ENCODE measurements around the gene SLC38A11.
"Not testable (repeated sequence)": the region's sequence is repeated elsewhere in the genome, so short reads cannot be mapped to it uniquely, and the experiment has no call there.

Gene SLC38A11, protein sequence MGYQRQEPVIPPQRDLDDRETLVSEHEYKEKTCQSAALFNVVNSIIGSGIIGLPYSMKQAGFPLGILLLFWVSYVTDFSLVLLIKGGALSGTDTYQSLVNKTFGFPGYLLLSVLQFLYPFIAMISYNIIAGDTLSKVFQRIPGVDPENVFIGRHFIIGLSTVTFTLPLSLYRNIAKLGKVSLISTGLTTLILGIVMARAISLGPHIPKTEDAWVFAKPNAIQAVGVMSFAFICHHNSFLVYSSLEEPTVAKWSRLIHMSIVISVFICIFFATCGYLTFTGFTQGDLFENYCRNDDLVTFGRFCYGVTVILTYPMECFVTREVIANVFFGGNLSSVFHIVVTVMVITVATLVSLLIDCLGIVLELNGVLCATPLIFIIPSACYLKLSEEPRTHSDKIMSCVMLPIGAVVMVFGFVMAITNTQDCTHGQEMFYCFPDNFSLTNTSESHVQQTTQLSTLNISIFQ

DNA sequence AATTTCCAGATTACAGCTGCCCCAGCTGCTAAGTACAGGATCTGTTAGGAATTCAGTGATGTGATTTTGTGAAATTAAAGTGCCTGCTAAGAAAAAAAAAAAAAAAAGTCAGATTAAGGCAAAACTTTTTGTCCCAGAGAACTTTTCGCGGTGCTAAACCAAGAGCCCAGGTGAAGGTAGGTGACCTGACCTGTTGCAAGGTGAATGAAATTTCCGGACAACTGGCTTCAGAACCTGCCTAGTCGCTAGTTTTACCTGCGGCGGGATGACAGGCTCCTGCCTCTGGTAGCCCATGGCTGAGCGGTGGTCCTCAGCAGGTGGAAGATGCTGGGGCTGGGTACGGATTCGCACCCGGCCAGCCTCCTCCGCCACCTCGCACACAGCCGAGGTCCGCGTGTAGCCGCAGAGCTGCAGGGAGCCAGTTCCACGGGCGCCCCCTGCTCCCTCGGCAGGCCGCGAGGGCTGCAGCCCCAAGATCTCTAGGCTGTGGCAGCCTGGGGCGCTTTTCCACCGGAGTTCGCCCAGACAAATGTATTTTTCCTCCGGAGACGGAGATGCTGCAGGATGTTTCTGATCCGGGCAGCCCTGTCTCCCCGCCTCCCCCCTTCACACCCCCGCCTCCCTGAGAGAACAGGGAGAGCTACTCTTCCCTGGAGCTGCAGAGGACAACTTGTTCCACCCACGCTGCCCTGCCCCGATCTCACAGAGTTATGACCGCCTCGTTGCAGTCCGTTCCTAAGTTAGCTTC, at the start of gene SLC38A11:
SLC38A11 (minus strand) TSS at position 572 of the 748 bp plus-strand sequence; CDS start at position 294, 278 bp downstream.
- TF ChIP-seq ZFX (IDR thresholded peaks at IDR 0.05) (no peak), CTCF (conservative IDR thresholded peaks at IDR 0.05) (no peak)
- H3K27ac ChIP-seq, result no peak within 1 kb of the TSS

DNA sequence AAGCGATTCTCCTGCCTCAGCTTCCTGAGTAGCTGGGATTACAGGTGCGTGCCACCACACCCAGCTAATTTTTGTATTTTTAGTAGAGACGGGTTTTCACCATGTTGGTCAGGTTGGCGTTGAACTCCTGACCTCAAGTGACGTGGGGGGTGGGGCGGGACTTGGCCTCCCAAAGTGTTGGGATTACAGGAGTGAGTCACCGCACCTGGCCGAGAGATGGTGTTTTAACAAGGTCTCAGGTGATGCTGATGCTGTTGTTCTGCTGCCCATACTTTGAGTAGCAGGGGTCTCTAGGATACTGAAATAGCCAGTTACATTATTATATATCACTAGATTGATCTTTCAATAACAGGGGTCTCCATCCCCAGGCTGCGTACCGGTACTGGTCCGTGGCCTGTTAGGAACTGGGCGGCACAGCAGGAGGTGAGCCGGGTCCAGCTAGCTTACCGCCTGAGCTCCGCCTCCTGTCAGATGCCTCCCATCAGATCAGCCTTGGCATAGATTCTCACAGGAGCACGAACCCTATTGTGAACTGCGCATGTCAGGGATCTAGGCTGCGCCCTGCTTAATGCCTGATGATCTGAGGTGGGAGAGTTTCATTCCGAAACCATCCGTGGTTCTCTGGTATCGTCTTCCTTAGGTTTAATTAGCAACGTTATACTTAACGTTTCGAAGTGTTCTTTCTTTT, 48.3 kb upstream of the SLC38A11 start:
- TF ChIP-seq ZFX (IDR thresholded peaks at IDR 0.05) (no peak), CTCF (conservative IDR thresholded peaks at IDR 0.05) (no peak)
- no peak overlapping the region for H3K27ac ChIP-seq

GRCh38 chr2:165002638-165003037, 47.3 kb upstream of the SLC38A11 start:
- TF ChIP-seq CTCF (conservative IDR thresholded peaks at IDR 0.05), result no peak
- no peak for TF ChIP-seq ZFX (IDR thresholded peaks at IDR 0.05)
- H3K27ac ChIP-seq, result no peak overlapping the region

GRCh38 chr2:164994664-164995299, 39.5 kb upstream of the SLC38A11 start:
- peak overlapping the region; percentile 74 for H3K27ac ChIP-seq

DNA sequence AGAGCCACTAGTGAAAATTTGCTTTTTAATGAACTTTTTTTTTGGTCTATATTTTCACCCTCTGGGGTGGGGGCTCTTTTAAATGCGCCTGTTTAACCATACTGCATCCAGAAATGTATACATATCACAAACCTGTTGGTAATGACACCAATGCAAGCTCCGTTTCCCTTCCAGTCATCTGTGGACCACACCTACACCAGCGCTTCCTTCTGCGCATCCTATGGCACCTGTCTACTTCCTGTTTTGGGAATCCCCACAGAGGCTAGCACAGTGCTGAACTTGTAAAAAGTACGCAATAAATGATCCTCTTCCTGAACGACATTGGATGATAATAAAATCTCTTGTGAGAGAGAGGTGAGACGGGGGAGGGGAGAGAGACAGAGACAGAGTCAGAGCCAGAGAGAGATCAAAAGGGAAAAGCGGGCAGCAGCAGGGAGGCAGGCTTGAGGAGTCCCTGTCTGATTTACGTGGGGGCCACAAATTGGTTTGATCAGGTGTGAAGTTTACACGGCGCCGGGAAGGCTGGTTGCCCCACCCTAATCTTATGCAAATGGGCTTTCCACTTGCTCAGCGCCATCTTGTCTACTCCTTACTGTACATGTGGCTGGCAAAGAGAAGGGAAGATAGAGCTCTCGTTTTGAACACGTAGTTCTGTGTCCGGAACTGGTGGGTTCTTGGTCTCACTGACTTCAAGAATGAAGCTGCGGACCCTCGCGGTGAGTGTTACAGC, 38.1 kb upstream of the SLC38A11 start:
- TF ChIP-seq CTCF (conservative IDR thresholded peaks at IDR 0.05), result no peak
- H3K27ac ChIP-seq, result no peak overlapping the region

GRCh38 chr2:164992818-164993217, 37.5 kb upstream of the SLC38A11 start:
- H3K27ac ChIP-seq, result no peak overlapping the region
- no peak for TF ChIP-seq ZFX (IDR thresholded peaks at IDR 0.05)
- TF ChIP-seq CTCF (conservative IDR thresholded peaks at IDR 0.05), result peak; percentile 55

DNA sequence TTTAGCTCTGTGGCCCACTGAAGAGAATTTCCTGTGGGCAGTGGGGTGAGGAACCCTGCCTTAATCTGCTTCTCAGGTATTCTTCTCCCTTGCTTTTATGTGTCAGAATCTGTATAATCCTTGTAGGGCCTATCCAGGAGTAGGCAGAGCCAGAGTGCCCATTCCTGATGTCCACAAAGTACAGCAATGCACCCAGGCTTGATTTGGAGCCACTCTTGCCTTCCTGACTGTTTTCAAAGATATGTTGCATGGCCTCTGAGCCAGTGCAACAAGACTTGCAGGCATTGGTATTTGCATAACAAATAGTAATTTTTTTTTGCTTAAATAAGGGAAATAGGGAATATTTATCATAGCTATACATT, 36.7 kb upstream of the SLC38A11 start:
- not testable (repeated sequence) for H3K27ac ChIP-seq

DNA sequence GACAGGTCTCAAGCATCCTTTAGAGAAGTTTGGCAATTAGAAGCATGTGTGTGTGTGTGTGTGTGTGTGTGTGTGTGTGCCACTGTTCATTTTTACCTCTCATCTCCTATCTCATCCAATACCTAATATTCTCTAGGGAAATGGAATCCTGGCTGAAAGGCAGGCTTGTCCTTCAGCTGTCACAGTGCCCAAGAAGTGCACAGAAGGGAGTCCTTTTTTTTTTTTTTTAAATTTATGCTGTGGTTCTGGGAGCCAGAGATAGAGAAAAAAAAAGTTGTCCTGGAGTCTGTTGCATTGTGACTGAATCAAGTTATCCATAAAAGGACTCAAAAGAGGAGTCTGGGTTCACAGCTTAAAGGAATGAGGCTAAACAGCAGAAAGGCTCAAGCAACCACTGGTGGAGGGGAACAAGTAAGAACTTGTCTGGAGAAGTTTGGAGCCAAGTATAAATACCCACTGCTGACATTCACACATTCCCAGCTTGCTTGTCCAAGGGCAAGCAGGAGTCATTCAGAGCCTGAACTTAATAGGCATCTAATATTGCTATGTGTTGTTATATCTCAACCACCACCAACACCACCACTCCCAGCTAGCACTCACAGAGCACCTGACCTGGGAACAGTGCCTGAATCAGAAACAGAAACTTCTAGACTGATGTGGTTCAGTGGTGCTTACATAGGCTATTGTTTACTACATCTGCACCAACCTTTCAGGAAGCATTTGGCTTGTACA, 36.2 kb upstream of the SLC38A11 start:
- not testable (repeated sequence) for H3K27ac ChIP-seq

GRCh38 chr2:164990953-164991352, 35.6 kb upstream of the SLC38A11 start:
- not testable (repeated sequence) for H3K27ac ChIP-seq

- not testable (repeated sequence) for H3K27ac ChIP-seq
Measured at GRCh38 chr2:164988805-164989204, 33.5 kb upstream of the SLC38A11 start.

GRCh38 chr2:164986027-164986426, 30.7 kb upstream of the SLC38A11 start:
- not testable (repeated sequence) for H3K27ac ChIP-seq
